HG03280 (cell line): ENCODE results near the gene RIPK4.

ENCODE experiments used
- ATAC-seq: cut with Tn5 transposase; IDR thresholded peaks from one replicate; pipeline ENCODE4 v1.9.1; 2021; ENCODE audit warnings: mild to moderate bottlenecking, moderate library complexity; ENCODE audit not compliant: unreplicated experiment

Gene RIPK4

DNA sequence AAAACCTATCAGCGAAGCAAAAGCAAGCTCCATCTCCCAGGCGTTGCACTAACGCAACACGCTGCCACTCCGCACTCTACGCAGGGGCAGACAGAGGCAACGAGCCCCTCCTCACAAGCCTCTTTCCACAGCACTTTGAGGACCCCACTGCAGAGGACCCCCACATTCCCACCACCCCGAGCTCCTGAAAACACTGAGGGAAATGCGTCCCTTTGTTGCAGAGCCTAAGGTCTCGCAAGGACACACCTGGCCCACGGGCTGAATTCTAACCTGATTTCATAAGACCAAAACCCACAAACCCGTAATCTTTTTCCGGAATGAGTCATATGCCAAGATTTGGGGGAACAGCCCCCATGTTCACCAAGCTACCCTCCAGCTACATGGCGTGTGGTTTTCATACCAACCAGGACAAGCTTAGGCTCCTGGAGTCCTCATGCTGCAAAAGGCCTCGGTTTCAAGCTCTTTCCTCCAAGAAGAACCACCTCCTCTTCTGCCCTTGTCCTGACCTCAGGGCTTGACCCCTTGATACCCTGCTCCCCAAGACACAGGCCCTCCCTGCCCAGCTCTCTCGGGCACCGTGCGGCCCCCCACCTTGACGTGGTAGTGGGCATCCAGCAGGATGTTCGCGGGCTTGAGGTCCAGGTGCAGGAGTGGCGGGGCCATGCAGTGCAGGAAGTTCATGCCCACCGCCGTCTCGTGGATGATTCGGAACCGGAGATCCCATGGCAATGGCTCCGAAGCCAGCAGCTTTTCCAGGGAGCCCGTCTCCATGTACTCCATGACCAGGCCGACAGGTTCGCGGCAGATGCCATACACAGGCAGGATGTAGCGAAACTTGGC is 10.7 kb downstream of the RIPK4 start:
- no peak for ATAC-seq

DNA sequence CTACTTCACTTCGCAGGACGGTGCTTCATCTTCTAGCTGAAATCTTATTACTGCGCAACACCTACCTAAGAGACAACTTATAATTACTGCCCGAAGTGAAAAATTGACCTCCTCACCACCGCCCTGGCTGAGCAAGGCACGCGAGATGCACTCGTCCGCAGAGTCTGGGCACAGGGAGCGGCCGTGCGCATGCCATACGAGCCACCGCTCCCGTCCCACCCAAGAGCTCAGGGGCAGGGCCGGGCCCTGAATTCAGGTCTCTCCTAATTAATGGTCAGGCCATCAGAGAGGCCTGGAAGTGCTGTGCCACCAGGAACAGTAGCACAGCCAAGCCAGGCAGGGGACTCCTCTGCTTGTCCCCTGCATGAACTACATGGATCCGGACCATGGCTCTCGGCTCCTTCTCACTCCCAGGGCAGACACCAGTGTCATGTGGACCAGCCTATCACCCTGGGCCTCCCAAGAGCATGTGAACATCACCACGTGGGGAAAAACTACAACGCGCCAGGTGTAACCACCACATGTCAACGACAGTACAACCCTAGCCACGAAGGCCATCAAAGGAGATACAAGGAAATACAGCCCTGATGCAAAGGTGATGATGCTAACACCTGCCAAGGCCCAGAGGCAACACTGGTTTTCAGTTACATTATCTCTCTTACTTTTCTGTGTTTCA is 11.5 kb downstream of the RIPK4 start:
- ATAC-seq = no peak

DNA sequence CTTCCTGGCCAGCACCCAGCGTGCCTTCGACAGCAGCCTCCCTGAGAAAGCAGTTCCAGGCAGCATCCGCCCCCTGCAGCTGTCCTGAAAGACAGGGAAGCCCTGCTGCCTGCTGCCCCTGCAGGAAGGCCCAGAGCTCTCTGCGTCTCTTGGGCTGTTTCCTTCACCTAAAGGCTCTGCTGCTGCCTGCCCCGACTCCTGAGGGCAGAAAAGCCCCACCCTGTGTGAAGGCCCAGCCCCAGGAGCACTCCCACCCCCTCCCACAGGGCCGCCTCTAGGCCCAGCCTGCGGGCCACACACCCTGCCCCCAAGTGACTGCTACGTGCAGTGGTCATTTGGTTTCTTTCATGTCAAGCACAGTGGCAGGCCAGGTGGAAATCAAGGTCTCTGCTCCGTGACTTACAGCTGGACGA is 12.4 kb downstream of the RIPK4 start:
- no peak for ATAC-seq

DNA sequence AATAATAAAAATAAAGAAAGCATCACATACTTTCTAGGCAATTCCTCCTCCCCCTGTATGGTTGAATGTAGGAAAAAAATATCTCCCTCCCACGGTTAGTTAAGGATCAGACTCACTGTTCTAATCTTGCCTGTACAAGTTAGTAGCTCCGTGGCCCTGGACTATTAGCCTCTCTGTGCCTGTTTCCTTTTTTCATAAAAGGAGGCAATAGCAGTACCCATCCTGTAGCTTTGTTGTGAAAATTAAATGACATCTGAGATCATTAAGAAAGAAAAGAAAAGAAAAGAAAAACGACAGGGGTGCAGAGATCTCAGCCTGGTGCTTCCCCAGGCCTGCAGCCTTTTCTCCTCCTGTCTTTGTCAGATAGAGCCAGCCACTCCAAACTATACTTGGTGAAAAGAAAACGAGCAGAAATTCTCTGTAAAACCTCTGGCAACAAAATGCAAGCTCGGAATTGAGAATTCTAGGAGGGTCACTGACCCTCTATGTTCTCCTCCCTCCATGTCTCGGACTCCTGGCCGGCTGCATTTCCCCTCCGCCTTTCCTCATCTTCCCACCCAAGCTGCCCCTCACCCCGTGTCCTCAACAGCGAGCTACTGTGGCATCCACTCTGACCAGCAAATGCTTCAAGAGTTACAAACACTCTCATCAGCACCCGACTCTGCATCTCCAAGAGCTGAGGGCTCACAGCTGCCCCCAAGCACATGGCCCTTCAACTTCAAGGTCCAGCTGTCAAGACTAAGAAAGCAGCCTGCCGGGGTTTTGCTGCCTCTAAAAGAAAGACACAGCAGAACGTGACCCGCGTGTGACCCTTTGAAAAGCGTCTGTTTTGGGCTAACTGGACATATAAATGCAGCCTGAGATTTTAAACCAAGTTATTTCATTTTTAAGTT is 13.6 kb downstream of the RIPK4 start:
- no peak for ATAC-seq

DNA sequence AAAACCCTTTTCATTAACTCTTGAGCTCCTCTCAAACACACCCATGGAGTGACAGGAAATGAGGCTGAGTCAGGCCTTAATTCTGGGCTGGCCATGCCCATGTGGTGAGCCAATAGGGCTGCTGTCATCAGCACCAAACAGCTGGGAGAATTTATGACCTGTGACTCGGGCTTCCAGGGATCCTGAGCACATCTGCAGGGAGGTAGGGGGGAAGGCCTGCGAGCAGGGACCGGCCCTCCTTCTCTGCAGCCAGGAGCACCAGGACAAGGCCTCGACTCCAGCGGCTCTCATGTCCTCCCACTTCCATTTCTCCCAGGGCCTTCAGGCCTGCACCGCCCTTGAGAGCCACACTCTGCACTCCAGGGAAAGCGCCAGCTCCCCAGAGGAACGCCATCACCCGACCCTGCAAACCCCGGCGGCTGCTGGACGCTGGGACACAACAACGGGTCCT is 14.6 kb downstream of the RIPK4 start:
- no peak for ATAC-seq

DNA sequence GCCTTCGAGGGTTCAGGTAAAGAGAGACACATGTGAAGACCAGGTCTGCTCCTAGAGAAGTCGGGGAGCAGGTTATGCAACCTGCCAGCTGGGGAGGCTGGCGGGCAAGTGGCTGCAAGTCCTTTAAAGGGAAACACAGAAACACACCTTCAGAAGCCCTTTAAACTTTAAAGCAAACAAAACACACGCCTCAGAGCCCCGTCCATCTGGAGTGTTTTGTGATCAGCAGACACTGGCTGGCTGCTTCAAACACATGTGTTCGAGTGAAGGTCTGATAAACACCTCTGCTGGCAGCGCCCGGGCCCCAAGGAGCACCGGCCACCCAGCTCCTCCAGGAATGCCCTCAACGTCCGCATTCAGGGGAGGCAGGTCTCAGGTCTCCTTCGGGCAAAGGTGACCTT is 15.2 kb downstream of the RIPK4 start:
- ATAC-seq = no peak

DNA sequence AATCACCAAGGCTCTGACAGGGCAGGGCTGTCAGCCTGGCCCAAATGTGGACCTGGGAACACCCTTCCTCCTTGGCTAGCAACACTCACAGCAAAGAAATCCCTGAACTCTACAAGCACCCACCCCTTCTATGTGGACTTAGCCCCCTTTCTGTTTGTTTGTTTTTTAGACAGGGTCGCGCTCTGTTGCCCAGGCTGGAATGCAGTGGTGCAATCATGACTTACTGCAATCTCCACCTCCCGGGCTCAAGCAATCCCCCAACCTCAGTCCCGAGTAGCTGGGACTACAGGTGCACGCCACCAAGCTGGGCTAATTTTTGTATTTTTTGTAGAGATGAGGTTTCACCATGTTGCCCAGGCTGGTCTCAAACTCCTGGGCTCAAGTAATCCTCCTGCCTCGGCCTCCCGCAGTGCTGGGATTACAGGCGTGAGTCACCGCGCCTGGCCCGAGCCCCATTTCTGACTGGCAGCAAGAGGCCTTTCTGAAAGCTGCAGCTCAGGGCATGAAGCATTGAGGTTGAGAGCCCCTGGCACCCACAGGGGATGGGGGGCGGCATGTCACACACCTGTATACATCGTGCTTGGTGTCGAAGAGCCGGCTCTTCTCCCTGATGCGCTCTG is 16.2 kb downstream of the RIPK4 start:
- ATAC-seq = no peak

DNA sequence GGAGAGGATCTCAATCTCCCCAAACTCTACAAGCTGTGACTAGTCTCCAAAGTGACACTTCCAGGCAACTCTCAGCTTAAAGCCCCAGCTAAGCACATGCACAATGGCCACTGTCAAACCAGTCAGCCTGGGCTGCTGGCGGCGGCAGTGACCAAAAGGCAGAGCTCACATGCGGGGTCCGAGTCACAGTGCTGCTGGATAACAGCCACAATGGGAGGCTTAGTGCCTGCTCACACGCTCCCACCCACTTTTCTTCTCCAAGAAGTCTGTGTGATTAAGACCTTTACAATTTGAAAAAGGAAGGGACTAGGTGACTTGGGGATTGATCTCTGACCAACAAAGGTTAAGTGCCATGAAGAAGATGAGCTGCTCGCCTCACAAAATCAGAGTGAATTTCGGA is 16.8 kb downstream of the RIPK4 start:
- no peak for ATAC-seq

DNA sequence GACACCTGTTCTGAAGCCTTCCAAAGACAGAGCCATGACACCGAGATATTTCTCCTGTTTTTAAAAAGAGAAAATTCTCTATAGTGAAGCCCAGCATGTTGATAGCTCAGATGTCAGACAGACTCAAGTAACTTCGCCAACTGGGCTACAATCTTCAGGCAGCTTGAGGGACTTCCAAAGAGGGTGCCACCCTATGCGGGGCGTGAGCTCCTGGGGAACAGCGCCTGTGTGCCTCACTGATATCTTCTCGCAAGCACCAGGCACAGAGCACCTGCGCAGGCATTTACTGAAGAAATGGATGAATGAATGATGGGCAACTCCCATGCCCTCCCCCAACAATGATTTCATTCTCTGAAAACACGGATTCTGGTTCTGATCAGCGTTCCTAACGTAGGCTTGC is 17.6 kb downstream of the RIPK4 start:
- no peak for ATAC-seq

DNA sequence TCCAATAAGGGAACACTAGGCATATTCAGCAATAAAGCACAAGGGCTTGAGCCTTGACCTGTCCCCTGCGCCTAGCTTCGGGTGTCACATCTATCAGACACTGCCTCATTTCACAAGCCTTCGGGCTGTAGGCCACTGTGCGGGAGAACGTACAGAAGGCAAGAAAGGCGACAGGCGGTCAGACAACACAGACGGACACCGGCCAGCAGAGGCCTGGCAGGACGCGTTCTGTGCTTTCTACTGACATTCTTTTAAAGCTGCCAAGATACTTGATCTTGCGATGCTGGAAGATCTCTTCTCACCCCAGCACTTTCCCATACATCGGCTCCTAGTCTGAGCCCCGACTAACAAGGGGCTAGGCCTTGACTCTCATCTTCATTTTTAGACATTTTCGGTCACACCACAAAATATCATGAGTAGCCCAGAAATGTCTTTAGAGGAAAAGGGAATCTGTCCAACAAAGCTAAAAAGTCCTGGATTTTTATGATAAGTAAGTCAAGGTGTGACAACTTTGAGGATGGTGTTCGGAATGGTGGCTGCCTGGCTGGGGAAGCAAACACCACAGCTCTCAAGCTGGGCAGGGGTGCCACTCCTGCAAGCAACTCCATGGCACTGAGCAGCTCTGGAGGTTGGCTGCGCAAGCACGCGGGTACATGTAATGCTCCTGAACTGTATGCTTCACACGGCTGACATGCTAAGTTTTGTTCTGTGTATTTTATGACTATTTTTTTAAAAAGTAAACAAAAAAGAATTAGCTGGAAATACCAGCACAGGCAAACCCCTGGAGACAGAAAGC is 18.7 kb downstream of the RIPK4 start:
- ATAC-seq = no peak

DNA sequence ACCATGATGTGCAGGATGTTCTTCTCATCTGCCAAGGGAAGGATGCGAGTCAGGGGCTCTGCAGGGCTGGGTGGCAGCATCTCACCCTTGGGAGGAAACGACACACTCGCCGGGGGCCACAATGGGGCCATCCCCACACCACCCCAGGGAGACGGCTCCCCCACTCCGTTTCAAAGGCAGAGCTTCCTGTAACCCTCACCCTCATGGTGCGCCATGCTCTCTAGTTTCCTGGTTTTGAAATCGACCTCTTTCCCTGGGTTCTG is 20.2 kb downstream of the RIPK4 start:
- no peak for ATAC-seq

DNA sequence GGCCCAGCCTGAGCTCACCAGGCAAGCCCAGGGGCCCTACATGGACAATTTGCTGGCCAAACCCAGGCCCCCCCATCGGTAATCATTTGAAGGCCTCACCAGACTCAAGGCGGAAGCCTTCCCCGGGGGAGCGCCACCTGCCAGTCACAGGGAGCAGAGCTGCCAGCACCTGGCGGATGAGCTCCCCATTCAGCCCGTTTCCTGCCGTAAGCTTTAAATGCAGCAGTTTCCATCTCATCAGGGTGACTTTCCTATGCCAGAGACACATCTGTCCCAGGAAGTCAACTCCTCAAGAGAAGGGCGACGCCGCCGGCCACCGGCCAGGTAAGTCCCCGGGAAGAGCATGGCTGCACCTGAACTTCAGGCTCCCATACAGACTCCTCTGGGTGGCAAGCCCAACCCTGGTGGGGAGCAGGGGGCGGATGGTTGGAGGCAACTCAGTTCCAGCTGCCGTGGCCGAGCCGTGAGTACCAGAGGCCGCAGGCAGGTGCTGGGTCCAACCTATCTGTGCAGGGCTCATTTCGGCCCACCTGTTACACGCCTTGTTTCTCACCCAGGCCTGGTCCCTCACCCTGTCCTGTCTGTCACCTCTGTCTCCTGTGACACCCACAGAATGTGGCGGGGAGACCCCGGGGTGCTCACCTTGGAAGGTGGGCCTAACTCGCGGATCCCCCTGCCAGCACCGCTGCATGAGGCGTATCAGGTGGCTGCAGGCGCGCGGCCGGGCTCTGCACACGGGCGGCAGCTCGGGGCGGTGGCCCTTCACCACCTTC is 20.7 kb downstream of the RIPK4 start:
- no peak for ATAC-seq

DNA sequence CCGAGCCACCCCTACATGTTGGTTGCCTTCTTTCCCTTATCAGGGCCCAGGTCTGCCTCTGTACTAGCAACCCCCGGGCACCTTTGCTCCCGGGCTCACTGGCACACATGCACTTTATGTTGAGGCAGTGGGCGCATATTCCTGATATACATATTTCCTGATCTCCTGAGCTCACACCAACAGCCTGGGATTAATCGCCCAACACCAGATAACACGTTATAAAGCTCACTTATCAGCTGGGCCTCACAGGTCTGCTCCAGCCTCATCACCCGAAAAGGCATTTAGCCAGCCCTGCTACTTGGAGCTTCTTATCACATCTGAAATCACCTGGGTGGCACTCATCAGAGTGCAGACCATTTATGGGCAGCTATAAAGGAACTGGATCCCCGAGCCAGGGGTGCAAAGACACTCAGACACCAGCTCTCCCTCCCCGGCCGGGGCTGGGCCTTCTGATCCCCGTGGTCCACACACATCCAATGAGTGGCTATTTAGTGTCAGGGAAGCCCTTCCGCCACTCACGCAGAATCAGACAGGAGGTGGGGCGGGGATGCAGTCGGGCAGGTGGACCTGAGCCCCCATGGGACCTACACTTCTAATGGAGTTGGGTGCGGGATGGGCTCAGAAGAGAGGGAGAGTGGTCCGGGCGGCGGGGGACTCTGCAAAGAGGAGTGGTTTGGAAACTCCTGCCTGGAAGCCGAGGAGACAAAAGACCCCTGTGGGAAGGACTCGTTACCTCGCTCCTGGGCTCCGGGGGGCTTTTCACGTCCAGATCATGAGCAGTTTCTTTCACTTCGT is 21.6 kb downstream of the RIPK4 start:
- ATAC-seq = no peak

DNA sequence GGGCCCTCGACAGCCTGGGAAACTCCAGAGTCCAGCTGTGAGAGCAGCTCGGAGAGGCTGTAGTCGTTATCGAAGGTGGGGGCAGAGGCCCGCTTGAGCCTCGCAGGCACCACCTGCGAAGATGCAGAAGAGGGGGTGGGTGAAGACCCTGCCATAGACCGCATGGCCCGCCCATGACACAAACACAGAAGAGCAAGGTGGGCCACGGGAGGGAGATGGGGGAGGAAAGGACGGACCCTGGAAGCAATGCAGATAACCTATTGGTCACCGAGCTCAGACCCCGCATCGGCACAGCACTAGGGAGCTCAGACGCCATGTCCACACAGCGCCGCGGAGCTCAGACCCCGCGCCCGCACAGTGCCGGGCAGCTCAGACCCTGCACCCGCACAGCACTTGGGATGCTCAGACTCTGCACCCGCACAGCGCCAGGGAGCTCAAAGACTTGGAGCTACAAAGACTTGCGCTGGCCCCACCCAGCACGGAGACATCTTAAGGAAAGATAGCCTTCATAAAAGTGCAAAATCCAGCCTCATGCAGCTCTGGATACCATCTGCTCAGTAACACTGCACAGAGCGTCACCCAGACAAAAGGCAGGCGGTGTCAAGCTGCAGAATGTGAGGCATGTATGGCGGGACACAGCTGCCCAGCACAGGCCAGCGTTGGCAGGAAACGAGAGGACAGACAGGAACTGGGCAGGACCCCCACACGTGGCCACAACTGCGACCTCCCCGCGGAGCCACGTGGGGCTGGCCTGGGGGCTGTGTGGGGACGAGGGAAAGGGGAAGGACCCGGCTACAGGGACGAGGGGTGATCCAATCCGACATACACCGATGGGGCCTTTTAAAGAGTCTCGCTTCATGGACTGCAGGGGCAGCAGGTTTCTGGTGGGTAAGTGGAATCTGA is 22.6 kb downstream of the RIPK4 start:
- ATAC-seq = no peak

DNA sequence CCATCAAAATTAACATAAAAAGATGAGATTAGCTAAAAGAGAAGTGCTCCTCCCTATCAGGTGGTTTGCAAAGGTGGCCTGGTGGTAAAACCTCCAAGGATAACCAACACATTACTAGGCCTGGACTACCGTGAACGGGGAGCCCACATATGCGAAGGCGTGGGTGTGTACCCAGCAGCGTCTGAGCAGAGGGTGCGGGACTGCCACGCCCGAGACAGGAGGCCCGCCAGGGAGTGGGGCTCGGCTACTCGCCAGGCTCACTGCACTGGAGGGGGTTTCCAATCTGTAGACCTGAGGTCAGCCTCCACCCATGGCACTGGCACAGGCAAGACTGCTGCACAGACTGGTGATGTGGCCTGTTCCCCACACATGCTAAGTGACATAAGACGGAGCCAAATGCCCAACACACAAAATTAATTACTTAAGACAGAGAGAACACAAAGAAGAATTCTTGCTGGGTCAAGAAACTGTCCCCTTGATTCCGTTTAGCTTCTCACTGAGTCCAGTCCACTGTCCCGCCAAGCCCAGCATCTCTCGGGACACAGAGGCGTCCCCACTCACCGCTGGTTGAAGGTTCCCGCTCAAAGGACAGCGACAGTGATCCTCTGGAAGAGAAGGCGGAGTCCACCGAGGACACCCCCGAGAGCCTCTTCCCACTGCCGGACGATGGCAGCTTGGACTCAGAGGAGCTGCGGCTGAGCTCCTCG is 23.4 kb downstream of the RIPK4 start:
- ATAC-seq = no peak

DNA sequence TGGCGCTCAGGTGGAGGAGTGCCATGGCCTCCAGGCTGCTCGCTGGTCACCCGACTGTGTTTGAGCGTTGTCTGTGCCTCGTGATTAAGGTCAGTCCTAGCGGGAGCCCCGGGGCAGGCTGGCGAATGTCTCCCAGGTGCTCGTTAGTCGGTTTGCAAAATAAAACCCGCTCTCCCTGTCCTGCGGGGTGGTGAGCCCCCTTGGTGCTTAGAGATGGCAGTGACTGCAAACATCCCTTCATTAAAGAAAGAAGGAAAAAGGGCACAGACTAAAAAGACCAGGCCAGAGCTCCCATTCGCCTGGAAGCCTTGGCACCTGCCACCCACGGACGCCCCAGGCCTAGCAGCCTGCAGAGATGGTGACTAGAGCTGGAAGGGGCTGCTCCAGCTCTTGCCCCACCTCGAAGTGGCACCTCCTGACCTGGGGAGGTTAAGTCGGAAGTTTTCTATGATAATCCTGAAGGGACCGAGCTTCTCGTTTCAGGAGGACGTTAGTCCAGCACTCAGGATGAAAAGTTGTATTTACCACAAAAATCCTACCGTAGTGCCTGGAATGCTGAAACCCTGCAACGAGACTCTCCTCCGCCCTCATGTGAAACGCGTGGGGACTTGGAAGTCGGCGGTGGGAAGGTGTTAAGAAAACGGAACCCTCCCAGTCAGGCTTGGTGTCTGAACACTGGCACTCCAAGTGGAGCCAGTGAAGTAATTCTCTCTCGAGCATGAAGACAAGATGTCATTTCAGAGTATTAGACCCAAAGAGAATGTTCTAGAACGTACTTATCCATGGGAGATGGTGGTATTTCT is 24.6 kb downstream of the RIPK4 start:
- no peak for ATAC-seq
